ENCODE results near the gene HRK.

Gene HRK

DNA sequence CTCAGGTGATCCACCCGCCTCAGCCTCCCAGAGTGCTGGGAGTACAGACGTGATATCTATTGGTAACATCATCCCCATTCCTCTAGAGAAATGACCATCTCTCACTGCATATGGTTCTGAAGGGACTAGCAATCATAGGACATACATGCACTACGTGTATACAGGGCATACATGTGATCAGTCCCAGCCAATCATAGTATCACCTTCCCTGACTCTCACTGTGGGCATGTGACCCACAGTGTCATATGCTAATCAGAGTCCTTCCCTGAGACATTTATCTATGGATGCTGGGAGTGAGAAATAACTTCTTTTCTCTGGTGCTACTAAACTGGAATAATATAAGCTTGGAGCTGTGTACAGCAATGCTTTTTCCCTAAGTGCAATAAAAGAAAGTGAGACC is 17.4 kb upstream of the HRK start:
- no peak for DNase-seq (ENCODE audit: low read depth in 2 of 2)

DNA sequence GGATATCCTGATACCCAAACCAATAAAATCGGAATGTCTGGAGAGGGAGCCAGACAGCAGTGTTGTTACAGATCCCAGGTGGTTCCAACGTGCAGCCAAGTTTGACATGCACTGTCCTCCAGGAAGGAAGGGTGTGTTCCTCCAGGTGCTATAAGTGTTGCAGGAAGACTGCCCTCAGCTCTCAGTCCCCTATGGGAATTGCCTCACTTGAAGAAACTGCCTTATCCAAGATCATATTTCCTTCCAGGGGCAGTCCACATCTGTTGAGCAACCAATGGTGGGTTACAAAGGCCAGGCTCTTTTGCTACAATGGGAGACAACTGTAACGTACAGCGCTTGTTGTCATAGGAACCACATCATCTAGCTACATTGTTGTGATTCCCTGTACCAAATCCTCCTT is 16.2 kb upstream of the HRK start:
- DNase-seq (ENCODE audit: low read depth in 2 of 2), result no peak

DNA sequence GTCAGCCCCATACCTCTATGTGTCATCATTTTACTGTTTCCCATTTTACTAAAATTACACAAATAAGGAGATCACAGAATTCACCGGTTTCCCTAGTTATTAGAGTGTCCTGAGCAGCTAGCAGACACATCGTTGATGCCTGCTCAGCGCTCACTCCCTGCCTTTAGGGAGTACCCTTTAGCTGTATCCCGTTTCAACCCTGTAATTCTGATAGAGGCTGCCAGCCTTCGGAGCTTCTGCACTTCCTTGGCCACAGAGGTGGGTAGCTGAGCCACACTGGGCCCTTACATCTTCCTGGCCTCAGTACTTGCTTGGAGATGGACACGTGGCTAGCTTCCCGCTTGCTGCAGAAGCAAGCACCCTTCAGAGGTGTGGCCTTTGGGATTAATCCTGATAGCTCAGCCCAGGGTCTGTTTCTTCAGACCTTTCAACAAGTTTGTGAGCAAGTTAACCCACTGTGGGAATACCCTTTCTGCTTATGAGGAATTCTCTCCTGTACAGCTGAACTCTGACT is 15.2 kb upstream of the HRK start:
- DNase-seq (ENCODE audit: low read depth in 2 of 2), result no peak

DNA sequence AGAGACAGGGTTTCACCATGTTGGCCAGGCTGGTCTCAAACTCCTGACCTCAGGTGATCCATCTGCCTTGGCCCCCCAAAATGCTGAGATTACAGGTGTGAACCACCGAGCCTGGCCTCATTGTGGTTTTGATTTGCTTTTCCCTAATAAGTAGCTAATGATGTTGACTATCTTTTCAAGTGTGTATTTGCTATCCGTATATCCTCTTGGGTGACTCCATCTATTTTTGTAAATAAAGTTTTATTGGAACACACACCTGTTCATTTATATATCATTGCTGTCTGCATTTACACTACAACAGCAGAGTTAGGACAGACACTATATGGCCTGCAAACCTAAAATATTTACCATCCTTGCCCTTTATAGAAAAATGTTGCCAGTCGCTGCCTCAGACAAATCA is 13.7 kb upstream of the HRK start:
- no peak for DNase-seq (ENCODE audit: low read depth in 2 of 2)

DNA sequence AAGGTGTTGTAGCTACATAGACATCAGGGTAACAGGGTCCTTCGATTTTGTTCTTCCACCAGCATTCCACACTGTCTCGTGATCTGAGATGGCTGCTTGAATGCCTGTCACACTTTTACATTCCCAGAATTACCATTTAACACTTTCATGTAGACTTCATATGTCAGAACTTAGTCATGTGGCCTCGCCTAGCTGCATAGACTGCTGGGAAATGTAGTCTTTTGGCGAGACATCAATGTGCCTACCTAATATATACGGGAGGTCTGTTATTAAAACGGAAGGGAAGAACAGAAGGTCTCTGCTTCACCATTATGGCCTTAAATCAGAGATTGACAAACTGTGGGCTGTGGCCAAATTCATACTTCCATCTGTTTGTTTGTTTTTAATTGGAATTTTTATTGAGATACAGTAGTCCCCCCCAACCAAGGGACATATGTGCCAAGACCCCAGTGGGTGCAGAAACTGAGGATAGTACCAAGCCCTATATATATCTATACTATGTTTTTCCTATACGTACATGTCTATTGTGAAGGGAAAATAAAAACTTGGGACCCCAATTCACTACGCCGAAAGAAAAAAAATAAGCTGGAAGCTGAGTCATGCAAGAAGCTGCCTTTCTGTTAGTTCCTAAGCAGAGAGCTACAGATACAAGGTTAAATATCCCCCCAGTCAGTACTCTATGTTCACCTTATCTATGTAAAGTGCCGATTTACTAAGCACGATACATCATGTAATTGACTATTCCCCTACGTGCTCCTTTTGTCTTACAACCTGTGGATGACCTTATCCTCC is 11.3 kb upstream of the HRK start:
- no peak for DNase-seq (ENCODE audit: low read depth in 2 of 2)

DNA sequence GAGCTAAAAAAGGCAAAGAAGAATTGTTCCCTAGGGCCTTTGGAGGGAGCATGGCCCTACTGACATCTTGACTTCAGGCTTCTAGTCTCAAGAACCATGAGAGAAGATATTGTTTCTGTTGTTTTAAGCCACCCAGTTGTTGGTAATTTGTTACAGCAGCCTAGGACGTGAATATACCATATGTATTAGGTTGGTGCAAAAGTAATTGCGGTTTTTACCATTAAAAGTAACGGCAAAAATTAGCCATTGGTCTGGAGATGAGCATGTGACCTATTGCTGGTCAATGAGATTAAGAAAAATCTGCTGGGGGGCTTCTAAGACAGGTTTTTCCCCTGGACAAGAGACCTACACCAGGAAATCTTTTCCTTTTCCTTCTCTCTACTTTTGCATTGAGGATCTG is 9.8 kb upstream of the HRK start:
- no peak for DNase-seq (ENCODE audit: low read depth in 2 of 2)

DNA sequence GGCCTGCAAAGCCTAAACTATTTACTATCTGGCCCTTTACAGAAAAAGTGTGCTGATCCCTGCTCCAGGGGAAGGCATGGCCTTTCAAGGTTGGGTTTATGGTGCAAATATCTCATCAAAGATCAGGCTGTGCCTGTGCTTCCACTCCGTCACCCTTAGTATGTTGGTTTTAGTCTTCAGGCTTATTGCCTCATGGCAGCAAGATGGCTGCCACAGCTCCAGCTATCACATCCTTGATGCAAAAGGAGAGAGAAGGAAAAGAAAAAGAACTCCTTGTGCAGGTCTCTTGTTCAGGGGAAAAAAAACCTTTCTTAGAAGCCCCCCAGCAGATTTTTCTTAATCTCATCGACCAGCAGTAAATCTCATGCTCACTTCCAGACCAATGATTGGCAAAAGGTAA is 9.1 kb upstream of the HRK start:
- DNase-seq (ENCODE audit: low read depth in 2 of 2), result no peak

DNA sequence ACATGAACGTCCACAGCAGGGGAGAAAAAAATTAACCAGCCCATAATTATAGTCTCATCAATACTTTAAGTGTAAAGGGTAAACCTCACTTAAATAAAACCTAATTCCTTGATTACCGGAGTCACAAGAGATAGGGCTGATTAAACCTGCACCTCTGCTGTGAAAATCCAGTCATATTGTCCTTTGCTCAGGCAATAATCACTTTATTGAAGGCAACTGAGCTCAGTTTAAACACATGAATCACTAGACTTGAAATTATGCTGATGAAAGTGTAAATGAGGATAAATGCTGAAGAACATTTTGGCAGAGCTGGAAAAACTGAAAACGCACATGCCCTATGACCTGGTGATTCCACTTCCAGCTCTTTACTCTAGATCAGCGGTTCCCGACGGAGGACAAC is 6.7 kb upstream of the HRK start:
- no peak for DNase-seq (ENCODE audit: low read depth in 2 of 2)

DNA sequence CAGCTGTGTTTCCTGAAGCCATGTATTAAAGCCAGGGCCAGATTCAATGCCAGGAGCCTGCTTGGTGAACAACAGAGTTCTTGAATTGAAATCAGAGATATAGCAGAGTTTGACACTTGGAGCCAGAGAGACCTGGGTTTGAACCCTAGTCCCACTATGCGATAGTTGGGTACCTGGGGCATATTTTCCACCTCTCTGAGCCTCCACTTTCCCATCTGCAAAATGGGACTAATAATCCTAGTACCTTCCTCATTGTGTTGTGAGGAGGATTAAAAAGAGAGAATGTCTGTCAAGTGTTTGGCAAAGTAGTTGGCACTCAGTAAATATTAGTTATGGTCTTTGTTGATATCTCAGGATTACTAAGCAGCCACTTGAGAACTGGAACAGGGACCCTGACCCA is 6.0 kb upstream of the HRK start:
- DNase-seq (ENCODE audit: low read depth in 2 of 2), result no peak

DNA sequence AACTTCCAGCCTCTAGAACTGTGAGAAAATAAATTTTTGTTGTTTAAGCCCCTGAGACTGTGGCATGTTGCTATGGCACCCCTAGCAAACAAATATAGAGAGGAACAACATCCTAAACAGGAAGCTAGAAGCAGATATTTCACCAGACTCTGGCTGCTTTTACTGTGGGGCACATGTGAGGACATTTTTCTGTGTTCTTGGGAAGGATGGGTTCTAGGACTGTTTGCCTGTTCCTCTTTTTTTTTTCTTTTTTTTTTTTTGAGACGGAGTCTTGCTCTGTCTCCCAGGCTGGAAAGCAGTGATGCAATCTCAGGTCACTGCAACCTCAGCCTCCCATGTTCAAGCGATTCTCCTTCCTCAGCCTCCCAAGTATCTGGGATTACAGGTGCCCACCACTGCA is 4.2 kb upstream of the HRK start:
- no peak for DNase-seq (ENCODE audit: low read depth in 2 of 2)

DNA sequence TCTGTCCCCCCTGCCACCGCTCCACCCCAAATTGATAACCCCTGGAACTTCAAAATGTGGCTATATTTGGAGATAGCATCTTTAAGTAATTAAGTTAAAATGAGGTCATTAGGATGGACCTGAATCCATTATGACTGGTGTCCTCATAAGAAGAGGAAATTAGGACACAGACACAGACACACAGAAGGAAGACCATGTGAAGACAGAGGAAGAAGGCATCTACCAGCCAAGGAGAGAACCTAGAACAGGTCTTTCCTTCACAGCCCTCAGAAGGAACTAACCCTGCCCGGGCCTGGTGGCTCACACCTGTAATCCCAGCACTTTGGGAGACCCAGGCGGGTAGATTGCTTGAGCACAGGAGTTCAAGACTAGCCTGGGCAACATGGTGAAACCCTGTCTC is 3.6 kb upstream of the HRK start:
- no peak for DNase-seq (ENCODE audit: low read depth in 2 of 2)

DNA sequence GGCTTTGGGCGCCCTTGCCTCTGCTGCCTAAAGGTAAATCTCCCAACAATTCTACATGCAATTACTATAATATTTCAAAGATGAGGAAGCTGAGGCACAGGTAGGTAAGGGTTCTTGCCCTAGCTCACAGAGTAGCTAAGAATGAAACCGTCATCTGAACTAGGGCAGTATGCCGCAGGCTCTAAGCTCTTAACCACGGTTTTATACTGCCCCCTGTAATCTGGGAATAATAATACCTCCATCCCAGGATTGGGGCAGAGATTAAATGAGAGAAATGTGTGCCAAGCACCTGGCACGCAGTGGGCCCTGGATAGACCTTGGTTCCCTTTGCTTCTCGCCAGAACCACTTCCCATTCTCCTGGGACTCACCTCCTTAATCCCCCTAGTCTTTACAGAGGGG is 1.5 kb upstream of the HRK start:
- no peak for DNase-seq (ENCODE audit: low read depth in 2 of 2)

DNA sequence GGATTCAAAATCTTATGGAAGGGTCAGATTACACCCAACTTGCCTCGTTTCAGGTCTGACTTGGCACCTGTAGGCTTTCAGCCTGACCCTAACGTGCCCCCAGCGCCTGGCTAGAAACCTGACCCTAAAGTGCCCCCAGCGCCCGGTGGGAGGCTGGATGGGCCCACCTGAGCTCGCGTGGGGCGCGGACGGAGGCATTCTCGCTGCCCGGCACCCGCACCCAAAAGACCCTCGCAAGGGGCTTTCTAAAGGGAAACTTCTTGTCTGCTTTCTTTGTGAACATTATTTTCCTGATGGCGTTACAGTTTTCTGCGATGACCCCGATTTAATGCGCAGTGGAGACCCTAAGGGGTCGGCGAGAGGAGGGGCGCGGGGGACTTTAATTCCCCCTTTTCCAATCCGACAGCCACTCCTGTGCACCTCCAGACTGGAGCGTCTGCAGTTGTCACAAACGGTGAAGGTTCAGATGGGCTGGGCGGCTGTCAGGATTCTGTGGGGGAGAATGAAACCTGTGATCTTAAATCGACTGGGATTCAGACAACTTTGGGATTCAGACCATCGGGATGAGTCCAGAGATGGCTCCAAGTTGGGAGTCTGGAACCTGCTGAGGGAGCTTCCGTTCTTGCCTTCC is 751 bp upstream of the HRK start:
- no peak for DNase-seq (ENCODE audit: low read depth in 2 of 2)

DNA sequence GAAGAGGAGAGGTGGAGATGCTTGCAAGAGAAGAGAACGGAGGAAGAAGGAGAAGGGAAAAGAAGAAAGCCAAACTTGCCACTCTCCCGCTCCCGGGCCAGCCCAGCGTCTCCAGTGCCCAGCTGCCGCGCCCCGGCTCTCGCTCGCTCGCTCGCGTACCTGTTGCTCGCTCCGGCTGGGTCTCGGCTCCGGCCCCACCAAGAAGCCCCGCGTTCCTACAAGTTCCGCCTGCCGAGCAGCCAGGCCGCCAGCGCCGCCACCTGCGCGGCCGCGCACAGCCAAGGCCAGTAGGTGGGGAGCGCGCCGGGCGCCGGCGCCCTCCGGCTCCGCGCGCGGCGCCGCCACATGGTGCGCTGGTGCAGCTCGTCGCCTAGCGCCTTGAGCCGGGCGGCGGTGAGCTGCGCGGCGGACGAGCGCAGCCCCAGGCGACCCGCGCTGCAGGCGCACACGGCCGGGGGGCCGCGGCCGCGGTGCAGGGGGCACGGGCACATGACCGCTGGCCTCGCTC is 370 bp downstream of the HRK start:
- no peak for DNase-seq (ENCODE audit: low read depth in 2 of 2)

DNA sequence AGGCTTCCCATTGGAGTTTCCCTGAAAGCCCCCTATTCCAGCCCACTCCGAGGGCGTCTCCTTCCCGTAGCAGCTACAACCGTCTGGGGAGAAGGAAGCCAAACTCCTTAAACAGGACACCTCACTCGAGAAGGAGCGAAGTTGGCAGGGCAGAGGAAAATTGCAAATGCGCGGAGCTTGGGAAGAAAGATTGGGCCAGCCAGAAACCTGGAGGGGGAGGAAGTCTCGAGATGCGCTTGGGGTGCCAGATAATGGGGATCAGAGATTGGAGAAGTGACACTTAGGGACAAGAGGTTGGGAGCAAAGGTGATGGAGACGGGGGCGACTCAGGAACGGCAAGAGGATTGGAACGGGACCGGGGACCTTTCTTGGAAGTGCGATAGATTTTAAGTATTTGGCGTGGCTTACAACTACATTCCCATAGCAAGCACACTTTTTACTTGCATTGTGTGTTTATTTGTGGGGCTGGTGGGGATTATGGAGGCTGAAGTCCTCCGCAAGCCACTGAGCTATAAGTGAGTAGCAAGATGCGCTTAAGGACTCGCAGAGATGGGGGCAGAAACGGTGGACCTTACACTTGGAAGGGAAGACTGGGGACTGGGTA is 926 bp downstream of the HRK start:
- no peak for DNase-seq (ENCODE audit: low read depth in 2 of 2)

DNA sequence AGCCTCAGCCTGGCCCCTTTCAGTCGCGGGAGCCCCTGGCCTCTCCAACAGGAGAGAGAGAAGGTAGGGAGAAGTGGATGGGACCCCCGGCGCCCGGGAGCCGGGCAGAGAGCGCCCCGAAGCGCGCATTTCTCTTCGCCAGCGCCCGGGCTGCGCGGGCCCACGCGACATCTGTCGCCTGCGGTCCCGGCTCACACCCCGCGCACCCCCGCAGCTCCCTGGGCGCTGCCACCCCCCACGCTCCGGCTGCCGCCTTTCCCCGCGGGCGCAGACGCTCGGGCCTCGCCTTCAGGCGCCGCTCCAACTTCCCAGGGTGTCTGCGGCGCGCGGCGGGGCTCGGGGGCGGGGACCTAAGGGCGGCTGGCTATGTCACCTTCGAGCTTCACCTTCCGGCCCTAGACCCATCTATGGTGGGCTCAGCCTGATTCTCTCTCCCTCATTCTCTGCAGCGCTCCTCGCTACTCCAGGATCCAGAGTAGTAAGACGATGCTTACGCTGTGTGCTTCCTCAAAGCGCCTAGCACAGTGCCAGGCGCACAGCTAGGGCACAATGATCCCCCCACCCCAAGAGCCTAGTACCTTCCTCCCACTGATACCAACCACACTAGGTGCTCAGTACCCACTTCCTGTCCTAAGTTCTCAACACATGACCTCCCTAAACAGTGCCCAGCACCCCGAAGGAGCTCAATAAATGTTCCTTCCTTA is 1.6 kb downstream of the HRK start:
- DNase-seq (ENCODE audit: low read depth in 2 of 2), result no peak

DNA sequence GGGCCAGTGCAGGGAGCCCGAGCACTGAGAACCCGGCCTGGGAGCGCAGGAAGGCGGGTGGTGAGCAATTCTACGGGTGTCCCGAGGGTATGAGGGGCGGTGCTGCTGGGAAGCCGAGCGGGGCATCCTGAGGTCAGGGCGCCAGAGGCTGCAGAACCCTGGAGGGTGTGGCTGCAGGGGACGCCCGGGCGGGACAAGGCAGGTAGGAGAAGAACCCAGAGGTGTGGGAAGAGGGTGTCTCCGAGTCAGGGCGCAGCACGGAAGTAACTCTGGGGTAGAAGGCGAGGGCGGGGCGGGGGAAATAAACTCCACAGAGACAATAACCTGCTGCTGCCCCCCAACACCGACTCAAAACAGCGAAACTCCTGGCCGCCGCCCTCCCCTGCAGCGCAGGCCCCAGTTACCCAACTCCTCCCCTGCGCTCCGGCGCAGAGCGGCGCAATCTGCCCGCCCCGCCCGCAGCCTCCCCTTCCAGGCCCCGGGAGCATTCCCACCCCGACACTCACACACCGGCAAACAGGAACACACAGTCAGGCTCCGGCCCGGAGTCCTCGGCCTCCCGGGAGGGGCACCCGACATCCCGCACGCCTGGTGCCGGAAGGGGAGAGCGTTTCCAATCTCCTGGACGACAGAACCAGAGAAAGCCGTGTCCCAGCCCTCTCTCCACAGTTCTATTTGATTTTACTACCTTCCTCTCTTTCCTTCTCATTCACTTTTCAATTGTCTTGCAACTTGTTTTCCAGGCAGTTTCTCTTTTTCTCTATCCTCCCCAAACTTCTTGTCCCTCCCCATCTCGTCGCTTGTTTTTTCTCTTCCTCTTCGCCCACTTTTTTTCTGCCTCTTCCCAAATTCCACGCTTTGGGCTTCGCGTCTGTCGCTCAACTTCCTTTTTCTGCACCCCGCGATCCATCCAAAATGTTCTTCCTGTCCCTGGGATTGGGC is 2.4 kb downstream of the HRK start:
- DNase-seq (ENCODE audit: low read depth in 2 of 2), result no peak

DNA sequence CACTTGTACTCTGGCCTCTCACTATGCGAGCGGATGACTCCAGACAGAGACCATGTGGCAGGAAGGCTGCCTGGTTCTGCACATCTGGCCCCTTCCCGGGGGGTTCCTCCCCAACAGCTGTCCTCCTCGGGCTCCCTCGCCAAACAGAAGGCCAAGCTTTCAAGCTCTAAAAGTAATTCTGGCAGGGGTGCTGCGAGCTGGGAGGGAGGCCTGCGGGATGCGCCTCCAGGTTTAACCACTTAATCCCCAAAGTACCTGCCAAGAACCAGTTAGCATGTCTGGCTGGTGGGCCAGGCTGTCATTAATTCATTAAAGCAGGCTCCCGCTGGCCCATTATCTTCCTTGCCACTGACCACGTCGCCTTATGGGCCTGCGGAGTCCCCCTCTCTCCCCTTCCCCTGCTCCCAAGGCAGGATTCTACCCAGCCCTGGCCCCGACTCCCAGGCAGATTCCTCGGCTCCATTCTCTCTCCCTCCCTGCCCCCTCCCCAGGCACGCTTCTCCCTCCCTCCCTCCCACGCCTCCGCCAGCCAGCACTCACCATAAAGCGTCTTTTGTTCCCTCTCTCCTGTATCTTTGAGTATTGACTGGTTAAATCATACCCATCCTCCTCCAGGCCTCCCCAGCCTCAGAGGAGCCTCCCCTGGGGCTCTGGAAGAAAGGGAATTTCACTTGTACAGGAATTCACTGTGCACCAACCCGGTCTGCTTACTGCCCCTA is 4.9 kb downstream of the HRK start:
- DNase-seq (ENCODE audit: low read depth in 2 of 2), result no peak

DNA sequence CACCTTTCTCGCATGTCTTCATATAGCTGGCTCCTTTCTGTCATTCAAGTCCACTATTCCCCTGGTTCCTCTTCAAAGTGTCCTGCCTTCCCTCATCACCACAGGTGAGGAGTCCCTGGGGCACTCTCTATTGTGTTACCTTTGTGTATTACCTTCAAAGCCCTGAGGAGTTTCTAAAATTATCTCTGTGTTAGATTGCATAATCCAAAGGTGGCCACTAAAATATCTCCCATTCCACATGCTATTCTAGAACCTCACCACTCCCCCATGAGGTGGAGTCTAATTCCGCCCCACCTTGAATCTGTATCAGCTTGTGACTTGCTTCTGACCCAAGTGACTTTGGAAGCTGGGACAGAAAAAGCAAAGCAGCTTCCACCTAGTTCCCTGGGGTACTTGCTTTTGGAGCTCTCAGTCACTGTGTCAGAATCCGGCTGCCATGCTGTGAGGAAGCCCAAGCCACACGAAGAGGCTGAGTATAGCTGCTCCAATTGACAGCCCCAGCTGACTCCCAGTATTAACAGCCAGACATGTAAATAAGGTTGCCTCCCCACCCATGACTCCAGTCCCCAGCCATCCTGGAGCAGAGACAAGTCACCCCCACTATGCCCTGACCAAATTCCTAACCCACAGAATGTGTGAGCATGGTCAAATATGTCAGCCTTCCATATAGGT is 6.8 kb downstream of the HRK start:
- no peak for DNase-seq (ENCODE audit: low read depth in 2 of 2)

DNA sequence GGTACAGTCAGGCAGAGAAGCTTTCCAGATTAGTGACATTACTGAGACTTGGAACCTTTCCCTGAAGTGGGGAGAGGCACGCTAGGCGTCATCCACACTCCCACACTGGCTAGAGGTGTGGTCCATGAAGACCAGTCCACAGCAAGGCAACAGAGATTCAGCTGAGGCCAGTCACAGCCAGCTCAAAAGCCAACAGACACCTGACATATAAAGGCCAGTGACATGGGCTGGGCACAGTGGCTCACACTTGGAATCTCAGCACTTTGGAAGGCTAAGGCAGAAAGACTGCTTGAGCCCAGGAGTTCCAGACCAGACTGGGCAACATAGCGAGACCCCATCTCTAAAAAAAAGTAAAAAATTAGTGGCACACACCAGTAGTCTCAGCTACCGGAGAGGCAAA is 10.9 kb downstream of the HRK start:
- no peak for DNase-seq (ENCODE audit: low read depth in 2 of 2)

All from stimulated activated CD8-positive, alpha-beta memory T cell treated with anti-CD3 and anti-CD28 coated beads, Interleukin-7, amount 100 ng/mL, for 4 hours (primary cell).